ENCODE measurements around the gene RSRC1.

DNA sequence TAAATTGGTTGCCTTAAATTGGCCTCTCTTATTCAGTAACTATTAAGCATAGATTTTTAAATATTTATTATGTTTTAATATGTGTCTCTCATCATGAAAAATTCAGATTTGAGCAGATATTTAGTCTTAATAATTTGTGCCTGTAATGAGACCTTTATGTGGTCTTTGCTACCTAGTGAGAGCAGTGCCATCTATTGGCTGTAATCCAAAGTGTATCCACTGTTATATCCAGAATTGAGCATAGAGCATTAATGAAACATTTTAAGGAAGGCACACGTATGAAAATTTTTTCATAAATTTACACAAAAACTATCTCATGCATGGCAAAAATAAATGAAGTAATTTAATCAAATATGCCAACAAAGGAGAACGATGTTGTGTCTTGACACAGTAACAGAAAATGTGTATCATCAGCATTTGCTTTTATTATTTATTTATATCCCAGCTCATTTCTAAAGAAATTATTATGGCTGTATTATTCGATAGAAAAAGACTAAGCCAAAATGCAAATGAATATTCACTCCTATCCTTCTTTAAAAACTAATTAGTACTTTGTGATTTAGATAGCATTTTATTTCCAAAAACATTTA lies 203.5 kb downstream of the RSRC1 start:
- TF ChIP-seq EZH2 (IDR thresholded peaks at IDR 0.05; ENCODE audit: low read depth, low read length, severe bottlenecking) (no peak), EP300 (IDR thresholded peaks at IDR 0.05; ENCODE audit: borderline replicate concordance in 1 of 2, low read depth in 2 of 2, low read length in 2 of 2) (no peak), POLR2A (IDR thresholded peaks at IDR 0.05; ENCODE audit: control extremely low read depth in 1 of 2, low read depth in 2 of 2, low read length in 2 of 2) (no peak), CTCF (IDR thresholded peaks at IDR 0.05; ENCODE audit: control extremely low read depth in 1 of 3, insufficient read depth in 1 of 3, low read depth in 1 of 3, low read length in 3 of 3) (peak in 2 of 3 experiments; percentile 32 to 48; a peak in 2 of 4 replicates), HDAC2 (IDR thresholded peaks at IDR 0.05; ENCODE audit: borderline replicate concordance in 1 of 2, low read depth in 2 of 2, low read length in 2 of 2) (no peak), SUZ12 (IDR thresholded peaks at IDR 0.05; ENCODE audit: low read length) (no peak), TEAD4 (IDR thresholded peaks at IDR 0.05; ENCODE audit: low read depth, low read length) (no peak), SP2 (IDR thresholded peaks at IDR 0.05; ENCODE audit: low read length) (no peak), RXRA (IDR thresholded peaks at IDR 0.05; ENCODE audit: insufficient read depth, low read depth, low read length) (no peak), MAX (IDR thresholded peaks at IDR 0.05) (no peak), GABPA (IDR thresholded peaks at IDR 0.05; ENCODE audit: borderline replicate concordance, insufficient read depth, low read length) (no peak)

All from H1 (cell line).